ENCODE data around the gene GTPBP1. TPM values are rescaled to one million over a fixed set of nuclear protein-coding genes. Genes with fewer than 3 reads are reported as not detected.

Gene GTPBP1
- total RNA-seq, 4 donors from 2014 or later = 16.2 to 71.5 (median 56.1) TPM

- no peaks in the 10 kb centered on the region for H3K27me3 ChIP-seq
- intact Hi-C loops (cut with DNase I; ENCODE audit: low total_unique reads) = no loop called here
- H3K27ac ChIP-seq = no peak overlapping the region
- no peak for DNase-seq
- no peaks in the 10 kb centered on the region for H3K36me3 ChIP-seq
- H3K4me1 ChIP-seq = no peaks in the 10 kb centered on the region
- TF ChIP-seq CTCF (IDR thresholded peaks at IDR 0.05) (no peak), POLR2A (IDR thresholded peaks at IDR 0.05) (no peak)
- H3K9me3 ChIP-seq = no peaks in the 10 kb centered on the region
- H3K4me3 ChIP-seq = no peak overlapping the region
Observed at GRCh38 chr22:38761202-38762162, 55.7 kb downstream of the GTPBP1 start.

GRCh38 chr22:38762551-38762983 lies 56.8 kb downstream of the GTPBP1 start:
- Histone ChIP-seq H3K4me3 (no peak overlapping the region), H3K4me1 (no peaks in the 10 kb centered on the region), H3K27me3 (no peaks in the 10 kb centered on the region), H3K36me3 (no peaks in the 10 kb centered on the region), H3K27ac (no peak overlapping the region), H3K9me3 (no peaks in the 10 kb centered on the region)
- intact Hi-C loops (cut with DNase I; ENCODE audit: low total_unique reads) = no loop called here
- no peak for TF ChIP-seq POLR2A (IDR thresholded peaks at IDR 0.05)
- no peak for TF ChIP-seq CTCF (IDR thresholded peaks at IDR 0.05)
- DNase-seq = no peak

- no peak overlapping the region for H3K4me3 ChIP-seq
- intact Hi-C loops (cut with DNase I; ENCODE audit: low total_unique reads) = no loop called here
- TF ChIP-seq CTCF (IDR thresholded peaks at IDR 0.05) (peak; percentile 36 to 67 (median 56)), POLR2A (IDR thresholded peaks at IDR 0.05) (no peak)
- H3K36me3 ChIP-seq = no peaks in the 10 kb centered on the region
- H3K4me1 ChIP-seq = no peaks in the 10 kb centered on the region
- no peaks in the 10 kb centered on the region for H3K27me3 ChIP-seq
- H3K9me3 ChIP-seq = no peaks in the 10 kb centered on the region
- peak; percentile 58 to 61 for DNase-seq
- H3K27ac ChIP-seq = no peak overlapping the region
Observed at GRCh38 chr22:38766076-38766777, 60.5 kb downstream of the GTPBP1 start.

- no peaks in the 10 kb centered on the region for H3K9me3 ChIP-seq
- H3K27ac ChIP-seq = no peak overlapping the region
- TF ChIP-seq POLR2A (IDR thresholded peaks at IDR 0.05) (no peak), CTCF (IDR thresholded peaks at IDR 0.05) (no peak)
- intact Hi-C loops (cut with DNase I; ENCODE audit: low total_unique reads) = no loop called here
- no peaks in the 10 kb centered on the region for H3K27me3 ChIP-seq
- no peak overlapping the region for H3K4me3 ChIP-seq
- no peaks in the 10 kb centered on the region for H3K4me1 ChIP-seq
- DNase-seq = no peak
- H3K36me3 ChIP-seq = no peaks in the 10 kb centered on the region
Observed at GRCh38 chr22:38767313-38767712, 61.6 kb downstream of the GTPBP1 start.

- Histone ChIP-seq H3K36me3 (no peaks in the 10 kb centered on the region), H3K9me3 (no peaks in the 10 kb centered on the region), H3K4me1 (no peaks in the 10 kb centered on the region), H3K4me3 (no peak overlapping the region), H3K27ac (no peak overlapping the region), H3K27me3 (no peaks in the 10 kb centered on the region)
- intact Hi-C loops (cut with DNase I; ENCODE audit: low total_unique reads) = no loop called here
- TF ChIP-seq POLR2A (IDR thresholded peaks at IDR 0.05) (no peak), CTCF (IDR thresholded peaks at IDR 0.05) (no peak)
- DNase-seq = no peak
Observed at GRCh38 chr22:38768036-38768435, 62.3 kb downstream of the GTPBP1 start.

Measured in uterus (tissue), 4 donors.